Stimulated activated CD4-positive, alpha-beta T cell treated with anti-CD3 and anti-CD28 coated beads, Interleukin-4, amount 100 ng/mL, for 1 hour (primary cell): ENCODE results near the gene APLF.

Source experiments
- DNase-seq: peaks from one replicate; pipeline ENCODE4 v3.0.0-alpha.2; 2020

The APLF gene, protein sequence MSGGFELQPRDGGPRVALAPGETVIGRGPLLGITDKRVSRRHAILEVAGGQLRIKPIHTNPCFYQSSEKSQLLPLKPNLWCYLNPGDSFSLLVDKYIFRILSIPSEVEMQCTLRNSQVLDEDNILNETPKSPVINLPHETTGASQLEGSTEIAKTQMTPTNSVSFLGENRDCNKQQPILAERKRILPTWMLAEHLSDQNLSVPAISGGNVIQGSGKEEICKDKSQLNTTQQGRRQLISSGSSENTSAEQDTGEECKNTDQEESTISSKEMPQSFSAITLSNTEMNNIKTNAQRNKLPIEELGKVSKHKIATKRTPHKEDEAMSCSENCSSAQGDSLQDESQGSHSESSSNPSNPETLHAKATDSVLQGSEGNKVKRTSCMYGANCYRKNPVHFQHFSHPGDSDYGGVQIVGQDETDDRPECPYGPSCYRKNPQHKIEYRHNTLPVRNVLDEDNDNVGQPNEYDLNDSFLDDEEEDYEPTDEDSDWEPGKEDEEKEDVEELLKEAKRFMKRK

DNA sequence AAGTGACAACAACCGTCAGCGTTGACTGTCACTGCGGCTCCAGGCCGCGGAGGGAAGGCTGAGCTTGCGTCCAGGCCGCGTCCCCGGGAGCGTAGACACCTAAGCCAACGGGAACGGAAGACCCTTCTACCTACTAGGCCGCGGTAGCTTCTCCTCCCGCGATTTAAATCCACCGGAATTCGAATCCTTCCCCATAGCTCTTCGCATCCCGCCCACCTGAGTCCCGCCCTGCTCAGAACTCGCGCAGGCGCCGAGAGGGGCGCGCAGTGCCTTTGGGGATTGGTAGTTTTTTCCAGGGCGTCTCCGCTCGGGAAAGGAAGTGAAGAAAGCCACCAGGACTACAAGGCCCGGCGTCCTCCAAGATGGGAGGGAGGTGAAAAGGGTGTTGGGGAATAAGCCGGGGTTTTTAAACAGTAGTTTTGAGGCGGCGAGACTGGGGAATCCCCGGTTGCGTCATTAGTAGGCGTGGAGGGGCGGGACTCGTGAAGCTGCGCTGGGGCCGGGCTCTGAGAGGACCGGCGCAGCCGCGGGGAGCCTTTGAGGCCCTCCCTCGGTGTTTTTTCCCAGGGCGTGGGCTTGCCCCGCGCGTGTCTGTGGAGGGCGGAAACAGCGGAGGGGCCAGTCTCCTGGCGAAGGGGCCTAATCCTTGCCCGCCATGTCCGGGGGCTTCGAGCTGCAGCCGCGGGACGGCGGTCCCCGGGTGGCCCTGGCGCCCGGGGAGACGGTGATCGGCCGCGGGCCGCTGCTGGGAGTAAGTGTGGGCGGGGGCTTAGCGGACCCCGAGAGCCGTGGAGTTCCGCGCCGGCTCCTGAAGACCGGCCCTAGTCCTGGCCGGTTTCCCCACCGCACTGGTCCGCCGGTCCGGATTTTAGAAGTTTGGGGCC lies at the start of gene APLF, which contains the start of gene FBXO48:
APLF (plus strand) TSS at position 509 of the 884 bp plus-strand sequence; CDS start at position 656, 147 bp downstream.
FBXO48 (minus strand) TSS at position 218 of the 884 bp plus-strand sequence. CDS start 2,149 bp downstream, outside the sequence.
- DNase-seq = peak; percentile 98

- DNase-seq = no peak
Observed at GRCh38 chr2:68417926-68418325, 49.5 kb upstream of the APLF start.

GRCh38 chr2:68418419-68418818 lies 49.0 kb upstream of the APLF start:
- no peak for DNase-seq

DNA sequence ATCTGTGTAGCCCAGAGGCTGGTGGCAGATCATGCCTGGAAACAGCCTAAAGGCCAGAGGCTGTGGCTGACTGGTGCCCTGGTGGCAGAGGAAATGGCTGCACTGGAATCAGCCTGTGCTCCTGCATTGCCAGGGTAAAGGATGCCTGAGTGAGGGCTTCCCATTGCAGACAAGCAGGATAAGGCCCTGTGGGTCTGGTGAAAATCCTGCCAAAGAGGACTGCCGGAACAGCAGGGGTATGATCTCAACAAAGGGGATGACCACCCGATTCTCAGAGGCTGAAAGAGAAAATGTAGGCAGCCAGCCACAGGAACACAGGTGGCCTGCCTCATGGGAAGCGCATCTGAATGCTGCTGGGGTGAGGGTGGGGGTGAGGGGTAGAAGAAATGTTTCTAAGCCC lies 48.5 kb upstream of the APLF start:
- DNase-seq = no peak

DNA sequence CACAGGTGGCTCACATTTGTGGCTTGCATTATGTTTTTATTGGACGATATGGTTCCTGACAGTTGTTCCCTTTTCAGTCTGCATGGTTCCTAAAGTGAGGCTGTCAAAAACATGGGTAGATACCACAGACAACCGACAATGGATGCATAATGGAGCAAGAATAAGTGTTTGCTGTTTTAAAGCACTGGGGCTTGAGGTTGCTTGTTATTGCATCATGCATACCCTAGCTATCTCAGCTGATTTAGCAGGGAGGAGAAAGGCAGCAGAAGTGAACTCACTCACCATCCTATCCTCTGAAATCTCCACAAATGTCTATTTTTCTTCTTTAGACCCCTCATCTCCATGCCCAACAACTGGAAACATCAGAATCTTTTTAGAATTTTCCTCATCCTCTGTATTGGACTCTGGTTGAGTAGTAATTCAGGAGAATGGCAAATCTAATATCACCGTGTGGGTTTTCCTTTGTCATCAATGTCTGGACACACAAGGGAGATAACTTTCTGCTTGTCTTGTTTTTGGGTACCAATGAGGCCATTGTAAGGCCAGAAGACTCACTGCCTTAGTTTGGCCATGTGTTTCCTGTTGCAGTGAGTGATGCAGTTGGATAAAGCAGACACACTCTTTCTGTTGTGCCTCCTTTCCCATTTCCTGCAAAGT lies 47.0 kb upstream of the APLF start:
- DNase-seq = no peak

DNA sequence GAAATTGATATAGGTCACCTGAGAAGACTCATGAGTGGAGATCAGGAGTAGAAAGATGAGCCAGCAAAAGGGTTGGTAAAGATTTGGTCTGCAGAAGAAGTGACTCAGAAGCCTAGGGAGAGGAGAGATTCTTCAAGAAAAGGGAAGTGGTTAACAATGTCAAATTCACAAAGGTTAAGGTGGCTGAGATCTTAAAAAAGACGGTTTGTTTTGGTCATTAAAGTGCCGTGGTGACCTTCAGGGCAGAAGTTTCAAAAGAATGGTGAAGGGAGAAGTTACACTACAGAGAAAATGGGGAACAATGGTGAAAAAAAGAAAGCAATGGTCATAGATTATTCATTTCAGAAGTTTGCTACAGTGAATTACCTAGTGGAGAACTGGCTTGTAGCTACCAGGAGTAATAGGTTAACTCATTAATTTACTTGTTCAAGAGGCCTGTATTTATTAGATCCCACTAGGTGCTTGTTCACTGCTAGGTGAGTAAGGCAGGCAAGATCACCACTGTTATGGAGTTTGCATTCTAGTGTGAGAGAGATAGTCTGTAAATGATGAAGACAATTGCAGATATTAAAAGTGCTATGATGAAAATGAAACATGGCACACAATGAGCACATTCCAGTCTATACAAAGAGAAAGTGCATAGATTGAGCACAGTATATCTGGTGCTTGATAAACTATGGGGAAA lies 43.3 kb upstream of the APLF start:
- DNase-seq = no peak

DNA sequence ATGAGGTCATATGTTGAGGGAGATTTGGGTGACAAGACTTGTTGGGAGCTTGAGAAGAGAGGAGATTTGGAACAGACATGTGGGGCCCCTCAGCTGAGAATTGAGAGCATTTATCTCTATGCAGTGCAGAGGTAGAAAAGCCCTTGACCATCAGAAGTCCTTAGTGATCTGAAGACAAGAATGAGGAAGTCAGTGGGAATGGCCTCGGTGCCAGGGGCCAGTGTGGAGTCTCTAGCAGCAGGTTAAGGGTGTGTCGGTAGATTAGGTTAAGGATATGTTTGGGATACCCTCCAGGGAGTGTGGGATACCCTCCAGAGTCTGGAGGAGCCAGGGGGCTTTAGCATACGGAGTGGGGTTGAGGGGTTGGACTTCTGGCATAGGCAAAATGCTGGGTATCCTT lies 41.9 kb upstream of the APLF start:
- no peak for DNase-seq

DNA sequence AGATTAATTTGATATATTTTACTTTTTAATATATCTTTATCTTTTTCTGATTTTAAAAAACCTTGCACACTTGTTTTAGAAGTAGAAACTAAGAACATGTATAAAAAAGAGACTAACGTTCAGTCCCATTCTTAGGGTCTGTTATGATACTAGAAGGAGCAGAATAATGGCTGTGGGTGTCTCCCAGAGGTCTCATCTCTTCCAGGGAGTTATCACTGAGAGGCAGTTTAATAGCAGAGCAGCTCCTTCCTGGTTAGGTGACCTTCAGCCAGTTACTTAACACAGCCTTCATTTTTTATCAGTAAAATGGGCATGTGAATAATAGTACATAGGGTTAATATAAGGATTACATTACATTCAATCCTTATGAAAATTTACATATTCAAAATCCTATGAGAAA lies 40.9 kb upstream of the APLF start:
- no peak for DNase-seq

GRCh38 chr2:68426848-68427579 lies 40.4 kb upstream of the APLF start:
- no peak for DNase-seq

GRCh38 chr2:68428126-68428525 lies 39.3 kb upstream of the APLF start:
- no peak for DNase-seq

DNA sequence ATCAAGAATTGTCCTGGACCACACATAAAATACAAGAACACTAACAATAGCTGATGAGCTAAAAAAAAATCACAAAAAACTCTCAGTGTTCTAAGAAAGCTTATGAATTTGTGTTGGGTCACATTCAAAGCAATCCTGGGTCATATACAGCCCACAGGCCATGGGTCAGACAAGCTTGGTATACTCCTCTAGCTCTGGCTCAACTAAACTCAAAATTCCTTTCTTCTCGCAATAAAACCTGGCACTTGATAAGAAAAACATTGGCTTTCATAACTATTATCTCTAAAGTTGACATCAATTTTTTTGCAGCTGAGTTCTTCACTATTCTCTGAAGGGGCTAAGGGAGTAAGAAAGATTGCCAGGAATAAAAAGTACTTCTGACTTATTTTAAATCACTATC lies 38.6 kb upstream of the APLF start:
- DNase-seq = no peak

DNA sequence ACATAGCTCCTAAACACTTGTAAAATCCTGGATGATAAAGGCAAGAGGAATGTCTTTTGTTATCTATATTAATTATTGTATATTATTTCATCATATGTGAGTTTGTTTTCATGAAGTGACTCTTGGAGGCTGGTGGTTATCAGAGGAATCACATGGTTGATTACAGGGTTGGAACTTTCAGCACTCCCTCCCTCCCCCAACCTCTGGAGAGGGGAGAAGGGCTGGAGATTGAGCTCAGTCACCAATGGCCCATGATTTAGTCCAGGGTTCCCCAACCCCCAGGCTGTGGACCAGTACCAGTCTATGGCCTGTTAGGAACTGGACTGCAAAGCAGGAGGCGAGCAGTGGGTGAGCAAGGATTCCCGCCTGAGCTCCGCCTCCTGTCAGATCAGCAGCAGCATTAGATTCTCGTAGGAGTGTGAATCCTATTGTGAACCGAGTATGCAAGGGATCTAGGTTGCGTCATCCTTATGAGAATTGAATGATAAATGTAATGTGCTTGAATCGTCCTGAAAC lies 38.0 kb upstream of the APLF start:
- no peak for DNase-seq

- DNase-seq = no peak
Observed at GRCh38 chr2:68431316-68431972, 35.9 kb upstream of the APLF start.

- DNase-seq = no peak
Observed at GRCh38 chr2:68432696-68433658, 34.4 kb upstream of the APLF start.

- DNase-seq = no peak
Observed at GRCh38 chr2:68434981-68435380, 32.4 kb upstream of the APLF start.

- no peak for DNase-seq
Observed at GRCh38 chr2:68435615-68436014, 31.8 kb upstream of the APLF start.

GRCh38 chr2:68436270-68436669 lies 31.1 kb upstream of the APLF start:
- DNase-seq = no peak

- no peak for DNase-seq
Observed at GRCh38 chr2:68438455-68439303, 28.7 kb upstream of the APLF start.
